Ovary (tissue), 3 donors: Measurements from ENCODE around the gene CCDC178.

Source experiments
- POLR2A ChIP-seq: fragments of 450-650 bp; IDR thresholded peaks from one replicate; pipeline ENCODE4 v1.6.1; 2017; ENCODE audit warnings: antibody characterized with exemption, mild to moderate bottlenecking, moderate library complexity
- TF ChIP-seq, protein P1 (sequence below), 3 donors: fragments of 450-650 bp in 2 of 3; fragments of 200-600 bp in 1 of 3; IDR thresholded peaks; one replicate each; pipeline versions ENCODE4 v1.5.1 to v1.8.0; 2016 to 2022; ENCODE audit warnings: antibody characterized with exemption in 3 of 3, mild to moderate bottlenecking in 1 of 3
- donor health status: DM: no; HTN: no; CAD: no.

DNA sequence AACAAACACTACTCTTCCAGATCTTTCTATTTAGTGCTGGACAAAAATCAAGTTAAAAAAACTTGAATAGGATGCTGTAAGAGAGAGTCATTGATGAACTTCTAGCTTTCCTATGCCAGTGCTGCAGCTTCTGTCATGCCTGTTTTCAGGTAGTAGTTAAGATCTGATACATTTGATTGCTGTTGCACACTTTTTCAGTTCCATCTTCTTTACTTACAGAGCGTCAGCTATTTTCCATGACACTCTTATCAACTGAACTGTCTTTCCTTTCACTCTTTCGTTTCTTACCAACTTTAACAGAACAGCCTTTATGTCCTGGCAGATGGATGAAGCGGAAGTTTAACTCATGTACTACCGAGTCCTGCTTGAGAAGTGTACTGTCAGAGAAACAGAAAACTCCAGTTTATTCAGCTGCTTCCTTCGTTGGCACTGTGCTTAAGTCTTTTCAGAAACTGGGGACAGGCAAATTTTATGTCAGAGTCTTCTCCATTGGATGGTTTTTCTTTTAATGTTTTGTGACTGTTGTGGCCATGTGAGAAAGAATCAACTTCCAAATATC lies 521.8 kb downstream of the CCDC178 start:
- TF ChIP-seq POLR2A: no peak
- TF ChIP-seq, protein P1, sequence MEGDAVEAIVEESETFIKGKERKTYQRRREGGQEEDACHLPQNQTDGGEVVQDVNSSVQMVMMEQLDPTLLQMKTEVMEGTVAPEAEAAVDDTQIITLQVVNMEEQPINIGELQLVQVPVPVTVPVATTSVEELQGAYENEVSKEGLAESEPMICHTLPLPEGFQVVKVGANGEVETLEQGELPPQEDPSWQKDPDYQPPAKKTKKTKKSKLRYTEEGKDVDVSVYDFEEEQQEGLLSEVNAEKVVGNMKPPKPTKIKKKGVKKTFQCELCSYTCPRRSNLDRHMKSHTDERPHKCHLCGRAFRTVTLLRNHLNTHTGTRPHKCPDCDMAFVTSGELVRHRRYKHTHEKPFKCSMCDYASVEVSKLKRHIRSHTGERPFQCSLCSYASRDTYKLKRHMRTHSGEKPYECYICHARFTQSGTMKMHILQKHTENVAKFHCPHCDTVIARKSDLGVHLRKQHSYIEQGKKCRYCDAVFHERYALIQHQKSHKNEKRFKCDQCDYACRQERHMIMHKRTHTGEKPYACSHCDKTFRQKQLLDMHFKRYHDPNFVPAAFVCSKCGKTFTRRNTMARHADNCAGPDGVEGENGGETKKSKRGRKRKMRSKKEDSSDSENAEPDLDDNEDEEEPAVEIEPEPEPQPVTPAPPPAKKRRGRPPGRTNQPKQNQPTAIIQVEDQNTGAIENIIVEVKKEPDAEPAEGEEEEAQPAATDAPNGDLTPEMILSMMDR (IDR thresholded peaks at IDR 0.05): no peak
